NCI-H2081 treated with DMSO at 0.1 percent for 48 hours (cell line): ENCODE measurements around the gene SLC38A8.

ENCODE experiments used
- DNase-seq: peaks from one replicate; lab custom pipeline; 2025; lab: John Stamatoyannopoulos, UW

Gene SLC38A8

DNA sequence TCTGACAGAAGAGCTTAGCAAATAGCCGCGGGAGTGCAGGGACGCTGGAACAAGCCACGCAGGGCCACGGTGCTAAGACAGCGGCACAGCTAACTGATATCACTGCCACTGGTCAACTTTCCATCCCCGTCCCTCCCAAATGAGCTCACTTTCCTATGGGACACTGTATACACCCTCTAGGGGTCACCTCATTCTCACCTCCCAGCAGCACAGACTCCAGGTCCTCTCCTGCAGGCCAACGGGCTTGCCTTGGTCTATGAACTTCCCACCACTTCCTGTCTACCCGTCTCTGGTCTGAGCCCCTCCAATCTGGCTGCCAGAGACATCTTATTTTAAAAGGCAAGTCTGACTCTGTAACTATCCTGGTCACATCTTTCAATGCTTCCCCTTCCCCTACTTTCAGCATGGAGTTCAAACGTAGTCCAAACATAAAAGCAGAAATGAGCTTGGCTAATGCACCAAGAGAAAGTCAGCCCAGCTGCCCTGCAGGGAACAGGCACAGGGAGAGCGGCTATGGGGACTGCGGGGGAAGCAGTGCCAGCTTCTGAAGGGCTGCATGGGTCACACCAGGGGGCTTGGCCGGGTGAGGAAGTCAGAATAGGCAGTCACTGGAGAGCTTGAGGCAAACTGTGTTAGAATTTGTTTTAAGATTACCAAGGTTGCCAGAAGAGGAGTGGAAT is 26.3 kb upstream of the SLC38A8 start:
- no peak for DNase-seq

DNA sequence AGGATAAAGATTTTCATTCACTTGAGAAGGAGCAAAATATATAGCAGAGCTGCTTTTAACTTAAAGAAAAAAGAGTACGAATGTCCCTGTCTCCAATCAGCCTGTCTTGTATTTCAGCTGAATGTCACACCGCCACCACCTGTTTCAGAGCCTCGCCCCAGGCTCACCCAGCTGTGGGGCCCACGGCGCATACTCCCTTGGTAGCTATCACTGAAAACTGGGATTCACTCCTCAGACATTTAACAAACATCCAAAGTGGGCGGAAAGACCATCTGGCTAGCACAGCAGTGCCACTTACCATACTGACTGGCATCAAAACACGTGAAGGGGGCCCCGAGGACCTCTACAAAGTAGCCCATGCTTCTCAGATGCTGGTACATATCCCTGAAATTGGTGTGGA is 25.4 kb upstream of the SLC38A8 start:
- no peak for DNase-seq

DNA sequence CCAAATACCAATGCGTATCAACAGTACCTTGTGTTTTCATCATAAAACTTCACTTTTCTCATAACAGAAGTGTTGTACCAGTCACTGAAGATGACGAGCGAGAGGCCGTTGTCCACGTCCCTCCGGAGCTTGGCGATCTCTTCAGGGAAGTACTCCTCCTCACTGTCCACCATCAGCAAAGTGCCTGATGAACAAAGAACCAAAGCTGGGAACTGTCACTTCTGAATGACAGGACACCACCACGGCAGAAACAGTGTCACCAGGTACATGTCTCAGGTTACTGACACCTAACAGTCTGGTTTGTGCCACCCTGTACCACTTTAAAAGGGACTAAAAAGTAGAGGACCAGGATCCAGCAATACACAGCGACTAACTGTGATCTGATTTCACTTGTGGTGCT is 25.0 kb upstream of the SLC38A8 start:
- DNase-seq = no peak

DNA sequence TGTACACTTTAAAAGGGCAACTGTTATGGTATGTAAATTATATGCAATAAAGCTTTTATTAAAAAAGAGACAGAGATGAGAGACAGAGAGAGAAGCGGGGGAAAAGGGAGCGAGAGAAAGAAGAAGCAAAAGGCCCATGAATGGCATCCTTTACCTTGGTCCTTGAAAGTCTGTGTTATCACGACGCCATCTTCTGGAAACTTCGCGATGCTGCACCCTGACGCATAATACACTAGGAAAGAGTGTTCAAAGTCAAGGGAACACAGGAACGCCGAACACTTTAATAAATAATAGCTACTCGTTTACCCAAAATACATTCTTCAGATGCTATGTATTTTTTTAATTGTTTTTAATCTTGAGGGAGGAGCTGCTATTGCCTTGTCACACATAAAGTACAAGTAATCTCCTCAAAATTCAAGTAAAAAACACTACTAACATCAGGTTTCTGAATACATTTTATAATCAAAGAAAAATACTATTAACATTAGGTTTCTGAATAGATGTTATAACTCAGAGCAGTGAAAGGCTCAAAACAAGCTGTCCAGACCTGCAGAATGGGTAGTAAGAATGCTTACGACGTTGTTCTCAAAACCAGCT is 23.0 kb upstream of the SLC38A8 start:
- no peak for DNase-seq

DNA sequence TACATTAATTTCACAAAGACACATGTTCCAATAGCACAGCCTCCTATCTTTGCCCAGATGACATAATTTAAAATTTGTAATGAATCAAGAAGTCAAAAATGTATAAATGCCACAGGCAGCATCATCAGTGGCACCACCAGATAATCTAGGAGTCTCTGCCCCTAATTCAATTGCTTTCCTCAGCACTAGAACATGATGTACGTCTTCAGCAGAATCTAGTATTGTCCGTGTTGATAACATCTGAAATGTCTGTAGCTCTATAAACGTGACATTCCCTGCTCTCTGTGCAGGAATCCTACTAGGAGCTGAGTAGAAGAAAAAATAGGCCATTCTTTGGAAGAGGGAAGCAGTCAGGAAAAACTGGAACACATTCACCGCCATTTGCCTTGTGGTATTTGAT is 21.4 kb upstream of the SLC38A8 start:
- no peak for DNase-seq

DNA sequence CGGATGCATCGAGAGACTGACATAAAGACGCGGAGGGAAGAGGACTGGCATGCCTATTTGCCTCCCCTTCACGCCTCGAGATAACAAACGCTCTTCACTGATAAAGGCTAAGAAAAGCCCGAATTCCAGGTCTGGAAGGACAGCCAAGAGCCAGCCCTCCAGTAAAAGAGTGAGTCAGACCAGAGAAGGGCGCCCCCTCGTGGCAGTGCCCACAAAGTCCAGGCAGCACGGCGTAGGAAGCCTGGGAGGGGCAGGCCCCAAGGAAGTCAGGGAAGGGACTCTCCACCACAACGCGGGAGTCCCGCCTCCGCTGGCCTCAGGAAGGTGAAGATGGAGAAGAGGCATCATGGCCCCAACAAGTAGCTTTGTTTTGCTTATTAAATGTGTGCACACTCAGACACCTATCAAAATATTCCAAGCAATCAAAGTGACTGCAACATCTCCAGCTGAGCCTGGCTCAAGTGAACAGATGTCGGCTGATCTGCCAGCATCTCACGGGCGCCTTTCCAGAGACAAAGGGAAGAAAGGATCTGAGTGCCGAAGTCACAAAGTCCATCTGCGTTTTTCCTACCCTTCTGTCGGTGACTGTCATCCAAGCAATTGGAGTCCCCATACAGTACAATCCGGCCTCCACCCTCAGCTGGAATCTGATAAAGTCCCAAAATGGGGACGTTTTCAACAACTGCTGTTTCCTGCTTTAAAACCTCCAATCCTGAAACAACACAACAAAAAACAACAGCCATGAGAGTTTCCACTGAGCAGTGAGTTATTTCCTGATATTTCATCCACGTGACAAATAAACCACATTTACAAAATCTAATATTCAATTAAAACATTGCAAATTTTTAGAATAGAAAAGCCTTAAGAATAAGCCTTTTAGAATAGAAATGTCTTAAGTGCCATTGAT is 20.4 kb upstream of the SLC38A8 start:
- DNase-seq = no peak

DNA sequence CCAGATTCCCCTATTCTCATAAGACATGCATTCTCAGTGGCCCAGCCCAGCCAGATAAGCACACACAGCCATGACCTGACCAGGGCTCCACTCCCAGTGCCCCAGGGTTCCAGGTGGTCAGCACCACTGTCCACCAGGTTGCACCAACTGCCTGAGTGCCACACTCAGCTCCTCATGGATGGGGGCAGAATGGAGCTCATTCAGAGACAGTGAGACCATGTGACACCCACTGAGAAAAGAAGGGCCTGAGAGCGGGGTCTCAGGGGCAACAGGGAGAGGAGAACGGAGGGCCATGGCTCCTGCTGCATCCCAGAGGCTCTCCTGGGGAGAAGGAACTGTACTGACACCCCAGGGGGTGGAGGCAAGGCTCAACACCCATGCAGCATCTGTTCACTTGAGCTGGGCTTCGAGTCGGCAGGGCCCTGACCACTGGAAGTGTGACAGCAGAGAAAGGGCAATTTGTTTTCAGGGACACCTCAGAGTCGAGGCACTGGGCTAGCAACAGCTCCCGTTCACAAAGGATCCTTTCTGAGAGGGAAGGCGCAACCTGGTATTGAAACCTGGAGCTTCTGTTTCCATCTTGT is 18.7 kb upstream of the SLC38A8 start:
- DNase-seq = no peak

DNA sequence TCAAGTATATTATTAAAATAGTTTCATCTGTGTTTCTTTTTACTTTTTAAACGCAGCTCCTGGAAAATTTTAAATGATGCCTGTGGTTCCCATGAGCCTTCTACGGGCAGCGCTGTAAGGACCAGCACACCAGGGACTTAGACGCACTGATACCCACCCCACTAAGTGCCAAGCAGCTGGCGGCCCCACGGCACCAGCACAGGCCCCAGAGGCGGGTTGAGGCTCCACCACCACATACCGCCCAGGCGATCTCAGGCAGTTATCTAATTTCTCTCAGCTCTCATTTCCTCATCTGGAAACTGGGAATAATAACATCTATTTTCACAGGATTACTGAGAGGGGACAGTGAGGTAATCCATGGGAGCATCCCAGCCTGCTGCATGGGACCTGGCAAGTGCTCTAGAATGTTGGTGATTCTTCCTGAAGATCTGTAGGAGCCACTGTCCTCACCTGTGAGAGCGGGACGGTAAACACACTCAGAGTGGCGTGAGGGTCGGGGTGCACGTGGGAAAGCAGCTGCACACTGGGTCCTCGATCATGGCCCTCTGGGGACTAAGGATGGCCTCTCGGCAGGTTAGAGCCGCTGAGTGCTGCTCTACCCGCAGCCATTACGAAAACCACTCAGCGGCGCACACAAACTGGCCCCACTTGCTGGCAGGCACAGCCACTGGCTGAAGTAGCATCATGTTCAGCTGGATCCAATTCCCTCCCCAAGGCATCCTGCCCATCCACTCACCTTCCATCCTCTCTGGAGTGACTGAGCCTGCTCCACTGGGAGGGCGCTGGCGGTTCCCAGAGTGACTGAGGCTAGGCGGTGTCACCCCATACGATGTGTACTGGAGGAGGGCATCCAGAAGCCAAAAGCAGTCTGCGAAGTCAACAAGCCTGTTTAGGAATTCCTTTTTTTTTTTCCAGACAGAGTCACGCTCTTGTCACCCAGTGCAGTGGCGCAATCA is 17.6 kb upstream of the SLC38A8 start:
- DNase-seq = no peak

DNA sequence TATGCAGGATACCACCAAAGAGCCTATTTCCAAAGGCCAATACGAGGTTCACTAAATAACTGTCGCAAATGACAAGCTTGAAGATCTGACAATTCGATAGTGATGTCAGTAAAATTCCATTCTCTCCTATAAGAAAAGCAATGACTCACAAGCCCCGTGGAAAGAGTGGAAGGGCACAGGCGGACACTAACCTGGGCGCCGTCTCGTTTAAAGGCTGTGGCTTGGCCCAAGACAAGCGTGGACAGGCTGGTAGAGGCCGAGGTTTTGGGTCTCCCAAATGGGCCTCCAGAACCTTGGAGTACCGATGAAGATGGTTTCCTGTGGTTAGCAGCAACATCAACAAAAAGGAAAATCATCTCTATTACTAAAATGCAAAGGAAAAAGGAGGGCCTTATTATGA is 16.5 kb upstream of the SLC38A8 start:
- no peak for DNase-seq

DNA sequence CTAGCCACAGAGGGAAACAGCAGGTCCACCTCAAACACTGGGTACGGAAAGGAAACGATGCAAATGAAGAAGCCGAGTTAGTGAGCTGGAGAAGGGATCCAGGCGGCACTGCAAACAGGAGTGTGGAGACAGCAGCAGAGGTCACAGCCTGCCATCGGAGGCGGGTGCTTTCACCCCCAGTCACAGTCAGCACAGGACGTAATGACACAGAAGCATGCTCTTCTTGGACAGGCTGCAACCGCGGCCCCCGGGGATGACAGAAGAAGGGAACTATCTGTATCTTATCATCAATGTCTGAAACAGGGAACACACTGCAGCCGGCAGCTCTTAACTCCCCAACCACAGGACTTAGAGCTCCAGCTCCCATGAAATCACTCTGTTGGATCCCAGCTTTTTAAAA is 16.1 kb upstream of the SLC38A8 start:
- DNase-seq = no peak

DNA sequence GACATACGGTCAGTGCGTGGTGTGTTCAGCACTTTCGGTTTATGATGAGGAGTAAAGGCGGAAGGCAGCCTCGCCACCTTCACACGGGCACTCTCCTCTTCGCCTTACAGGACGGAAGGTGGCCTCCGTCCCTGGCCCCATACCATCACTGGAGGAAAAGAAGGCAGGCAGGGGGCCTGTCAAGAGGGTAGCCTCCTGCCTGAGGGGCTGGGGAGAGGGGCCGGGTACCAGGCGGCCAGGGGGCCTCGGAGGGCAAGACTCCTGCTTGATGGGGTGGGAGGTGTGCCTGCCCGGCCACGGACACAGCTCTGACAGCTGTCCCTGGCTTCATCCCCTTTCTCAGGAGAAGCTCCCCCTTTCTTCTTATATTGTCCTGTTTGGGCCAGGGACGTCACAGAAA is 15.6 kb upstream of the SLC38A8 start:
- no peak for DNase-seq

DNA sequence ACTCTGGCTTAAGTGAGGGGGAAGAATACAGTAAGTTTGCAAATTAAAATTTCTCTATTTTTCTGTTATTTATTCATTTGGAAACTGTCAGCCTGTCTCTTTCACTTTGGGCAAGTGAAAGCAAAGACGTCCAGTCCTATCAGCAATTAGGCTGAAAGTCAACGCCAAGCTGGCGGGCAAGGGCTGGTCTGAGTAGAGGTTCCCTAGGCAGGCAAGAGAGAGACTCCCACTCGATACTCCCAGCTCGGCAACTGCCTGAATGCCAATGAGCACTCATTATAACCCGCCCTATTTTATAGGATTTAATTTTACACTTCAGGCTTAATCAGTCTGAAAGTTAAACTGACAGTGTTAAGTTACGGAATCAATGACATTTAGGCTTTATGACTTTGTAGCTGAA is 14.3 kb upstream of the SLC38A8 start:
- no peak for DNase-seq

DNA sequence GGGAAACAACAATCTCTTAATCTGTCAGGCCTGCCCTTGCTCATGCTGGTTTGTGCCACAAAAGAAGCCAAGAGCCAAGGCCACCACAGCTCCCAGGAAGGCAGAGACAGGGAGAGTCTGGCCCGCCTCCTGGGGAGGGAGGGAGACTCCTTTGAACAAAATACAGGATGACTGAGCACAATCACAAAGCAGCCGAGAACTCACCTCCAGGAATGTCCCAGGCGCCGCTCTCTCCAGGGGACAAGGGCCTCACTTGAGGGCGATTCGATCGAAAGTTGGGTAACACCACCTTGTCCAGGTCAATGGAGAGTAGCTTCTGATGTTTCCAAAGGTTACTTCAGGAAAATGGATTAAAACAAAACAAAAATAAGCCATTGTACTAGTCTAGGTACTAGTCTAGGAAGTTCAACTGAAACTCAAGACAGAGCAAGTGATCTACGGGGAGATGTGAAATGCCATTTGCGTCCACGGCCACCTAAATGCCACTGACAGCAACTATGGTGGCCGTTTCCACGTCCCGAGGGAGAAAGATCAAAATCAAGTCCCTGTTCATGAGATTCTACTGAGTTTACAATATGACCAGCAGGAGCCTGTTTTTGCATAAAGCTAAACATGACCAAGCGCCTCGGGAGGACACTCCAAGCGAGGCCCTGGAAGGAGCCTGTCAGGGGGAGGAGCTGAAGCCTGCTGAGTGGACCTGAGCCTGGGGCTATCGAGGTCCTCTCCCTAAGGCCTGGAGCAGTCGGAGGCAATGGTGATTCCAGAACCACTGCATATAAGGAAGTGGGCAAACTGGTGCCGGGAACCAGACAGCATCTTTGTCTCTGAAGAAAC is 13.4 kb upstream of the SLC38A8 start:
- no peak for DNase-seq

DNA sequence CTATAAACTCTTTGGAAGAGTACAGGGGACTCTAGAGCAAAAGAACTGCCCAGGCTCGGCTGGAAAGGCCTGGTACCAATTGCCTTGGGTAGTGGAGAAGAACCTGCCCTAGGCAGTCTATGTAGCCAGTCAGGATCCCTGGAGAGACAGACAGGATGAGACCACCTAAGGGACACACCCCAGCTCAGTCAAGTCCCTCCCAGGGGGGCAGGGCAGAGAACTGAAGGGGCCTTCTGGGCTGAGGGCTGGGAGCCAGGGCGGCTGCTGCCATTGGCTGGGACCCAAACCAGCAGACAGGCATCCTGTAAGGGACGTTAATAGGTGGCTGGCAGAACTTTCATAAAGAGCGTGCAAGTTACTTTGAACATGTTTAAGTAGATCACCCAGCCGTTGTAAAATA is 12.8 kb upstream of the SLC38A8 start:
- no peak for DNase-seq

DNA sequence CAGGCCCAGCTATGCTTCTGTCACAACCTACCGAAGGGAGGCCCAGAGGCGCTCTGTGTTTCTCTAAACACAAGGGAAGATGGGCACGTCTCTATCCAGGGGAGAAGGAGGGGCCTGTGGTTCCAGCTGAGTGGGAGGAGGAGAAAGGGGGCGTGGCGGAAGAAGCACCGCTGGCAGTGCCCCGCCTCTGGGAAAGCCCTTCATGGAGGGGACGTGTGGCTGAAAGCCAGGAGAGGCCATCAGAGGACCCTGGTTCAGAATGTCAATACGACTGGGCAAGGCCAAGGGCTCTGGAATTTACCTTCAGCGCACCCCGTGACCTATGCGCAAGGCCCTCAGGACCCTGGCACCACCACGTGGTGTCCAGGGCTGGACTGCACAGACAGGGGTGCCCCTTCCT is 12.3 kb upstream of the SLC38A8 start:
- DNase-seq = no peak

DNA sequence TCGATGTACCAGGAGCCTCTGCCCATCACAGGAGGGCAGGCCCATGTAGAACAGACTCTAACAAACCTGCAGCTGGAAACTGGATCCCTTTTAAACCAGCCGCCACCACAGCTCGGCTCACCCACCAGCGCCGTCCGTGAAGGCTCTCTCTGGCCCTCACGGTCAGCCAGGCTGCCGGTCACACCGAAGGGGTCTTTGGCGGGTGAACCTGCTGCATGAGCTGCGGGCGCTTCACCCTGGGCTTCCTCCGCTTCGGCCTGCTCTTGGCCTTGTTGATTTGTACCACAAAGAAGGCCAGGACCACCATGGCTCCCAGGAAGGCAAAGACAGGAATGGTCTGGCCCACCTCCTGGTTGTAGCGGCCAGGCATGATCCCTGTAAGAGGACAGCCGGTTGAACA is 11.7 kb upstream of the SLC38A8 start:
- no peak for DNase-seq

DNA sequence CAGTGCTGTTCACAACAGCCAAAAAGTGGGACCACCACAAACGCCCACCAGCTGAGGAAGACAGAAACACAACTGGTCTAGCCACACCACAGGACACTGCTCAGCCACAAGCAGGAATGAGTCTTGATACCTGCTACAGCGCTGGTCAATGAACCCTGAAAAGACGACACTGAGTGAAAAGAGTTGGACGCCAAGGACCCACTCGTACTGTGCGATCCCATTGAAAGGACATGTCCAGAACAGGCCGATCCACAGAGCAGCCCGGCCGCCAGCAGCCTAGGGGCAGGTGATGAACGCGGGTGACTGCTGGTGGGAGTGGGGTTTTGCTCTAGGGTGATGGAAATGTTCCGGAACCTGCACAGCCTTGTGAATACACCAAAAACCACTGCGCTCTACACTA is 10.6 kb upstream of the SLC38A8 start:
- no peak for DNase-seq

DNA sequence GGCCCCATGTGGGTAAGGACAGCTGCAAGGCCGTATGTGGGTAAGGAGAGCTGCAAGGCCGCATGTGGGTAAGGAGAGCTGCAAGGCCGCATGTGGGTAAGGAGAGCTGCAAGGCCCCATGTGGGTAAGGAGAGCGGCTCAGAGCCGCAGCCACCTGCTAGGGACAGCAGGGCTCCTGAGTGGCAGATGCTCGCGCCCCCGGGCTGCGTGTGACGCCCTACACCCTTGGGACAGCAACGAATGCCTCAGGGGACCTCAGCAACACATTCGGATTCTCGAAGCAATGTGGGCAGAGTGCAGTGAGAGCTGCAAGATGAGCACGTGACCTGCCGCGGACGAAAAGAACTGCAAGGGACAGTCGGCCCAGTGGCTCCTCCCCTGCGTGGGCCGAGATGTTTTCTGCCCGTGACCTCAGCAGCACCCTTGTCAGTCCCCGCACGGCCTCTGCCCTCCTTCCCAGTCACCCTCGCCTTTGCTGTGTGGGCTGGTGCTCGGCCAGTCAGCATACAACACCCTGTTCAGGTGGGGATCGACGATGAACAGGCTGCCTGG is 9.6 kb upstream of the SLC38A8 start:
- no peak for DNase-seq

DNA sequence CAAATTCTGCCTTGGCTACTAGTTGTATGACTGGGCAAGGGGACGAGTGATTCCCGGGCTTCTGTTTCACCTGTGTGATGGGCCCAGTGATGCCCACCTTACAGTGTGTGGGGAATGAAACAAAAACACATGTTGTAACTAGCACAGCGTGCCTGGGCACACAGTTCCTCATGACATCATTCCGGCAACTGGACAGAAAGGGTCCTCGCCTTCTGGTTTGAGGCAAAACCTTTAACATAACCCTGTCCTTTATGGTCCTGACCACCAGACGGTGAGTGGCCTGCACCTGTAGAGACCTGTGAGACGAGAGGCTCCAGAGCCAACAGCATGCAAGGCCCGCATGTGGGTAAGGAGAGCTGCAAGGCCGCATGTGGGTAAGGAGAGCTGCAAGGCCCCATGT is 7.7 kb upstream of the SLC38A8 start:
- DNase-seq = no peak

DNA sequence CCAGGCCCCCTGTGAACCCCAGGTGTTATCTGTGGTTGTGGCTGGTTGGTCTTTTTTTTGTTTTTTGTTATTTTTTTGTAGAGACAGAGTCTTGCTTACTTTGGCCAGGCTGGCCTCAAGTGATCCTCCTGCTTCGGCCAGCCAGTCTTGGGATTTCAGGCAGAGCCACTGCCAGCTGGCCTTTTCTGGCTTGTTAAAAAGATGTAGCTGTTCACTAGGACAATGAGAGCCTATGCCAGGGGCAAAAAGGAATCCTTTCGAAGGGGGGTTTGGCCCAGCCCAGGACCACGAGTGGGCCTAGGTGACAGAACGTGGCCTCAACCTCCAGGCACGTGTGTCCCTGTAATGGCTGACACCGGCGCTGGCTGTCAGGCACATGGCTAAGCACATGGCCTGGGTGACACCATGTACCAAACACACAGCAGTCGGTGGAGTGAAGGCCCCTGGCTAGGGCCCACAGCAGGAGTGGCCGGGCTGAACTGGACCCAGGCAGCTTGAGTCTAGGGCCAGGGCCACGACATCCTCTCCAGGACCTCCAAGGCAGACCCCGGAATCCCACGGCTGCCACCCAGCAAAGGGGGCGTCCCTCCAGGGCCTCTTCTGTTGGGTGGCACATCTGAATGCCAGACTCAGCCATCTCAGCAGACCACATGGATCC is 6.9 kb upstream of the SLC38A8 start:
- no peak for DNase-seq
